ENCODE data around the gene HPCA. TPM values are rescaled to one million over a fixed set of nuclear protein-coding genes. Genes with fewer than 3 reads are reported as not detected.

The HPCA gene
- total RNA-seq, 2 experiments from 2014 or later = not detected

DNA sequence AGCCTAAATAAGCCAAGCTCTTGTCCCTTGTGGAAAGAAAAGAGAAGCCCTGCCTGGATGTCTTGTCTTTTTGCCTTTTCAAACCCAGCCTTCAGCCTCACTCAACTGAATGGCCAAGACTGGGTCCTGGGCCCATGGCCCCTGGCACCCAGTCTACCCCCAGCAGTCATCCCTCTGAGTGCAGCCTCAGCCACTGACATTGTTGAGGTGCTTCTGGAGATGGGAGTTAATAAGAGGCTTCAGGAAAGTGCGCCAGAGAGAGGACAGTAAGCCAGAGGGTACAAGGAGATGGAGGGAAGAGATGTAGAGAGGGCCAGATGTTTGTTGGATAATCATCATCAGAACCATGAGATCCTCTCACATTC is 22.4 kb upstream of the HPCA start:
- Mint-ChIP-seq H3K4me3 (no peak overlapping the region), H3K4me1 (ENCODE audit: low read depth) (no peaks in the 10 kb centered on the region), H3K27ac (no peak overlapping the region), H3K36me3 (ENCODE audit: low read depth) (peaks cover 37% of the 10 kb centered on the region), H3K9me3 (no peaks in the 10 kb centered on the region), H3K27me3 (peaks cover 6% of the 10 kb centered on the region)
- POLR2A ChIA-PET = no interaction called here
- CTCF ChIA-PET = no interaction called here
- Histone ChIP-seq H3K4me1 (ENCODE audit: insufficient read depth, low read length) (no peaks in the 10 kb centered on the region), H3K9me3 (ENCODE audit: control insufficient read depth in 1 of 2, insufficient read depth in 1 of 2, low read length in 2 of 2) (no peaks in the 10 kb centered on the region), H3K27me3 (ENCODE audit: control insufficient read depth in 1 of 2, insufficient read depth in 2 of 2, low read length in 2 of 2) (no peaks in the 10 kb centered on the region), H3K27ac (ENCODE audit: low read depth in 1 of 2, low read length in 2 of 2) (no peak overlapping the region), H3K4me3 (ENCODE audit: low read length) (no peak overlapping the region), H3K36me3 (ENCODE audit: insufficient read depth, low read length) (peaks cover 19% of the 10 kb centered on the region)
- intact Hi-C loops (cut with DNase I, micrococcal nuclease) = no loop called here
- TF ChIP-seq, protein P1, sequence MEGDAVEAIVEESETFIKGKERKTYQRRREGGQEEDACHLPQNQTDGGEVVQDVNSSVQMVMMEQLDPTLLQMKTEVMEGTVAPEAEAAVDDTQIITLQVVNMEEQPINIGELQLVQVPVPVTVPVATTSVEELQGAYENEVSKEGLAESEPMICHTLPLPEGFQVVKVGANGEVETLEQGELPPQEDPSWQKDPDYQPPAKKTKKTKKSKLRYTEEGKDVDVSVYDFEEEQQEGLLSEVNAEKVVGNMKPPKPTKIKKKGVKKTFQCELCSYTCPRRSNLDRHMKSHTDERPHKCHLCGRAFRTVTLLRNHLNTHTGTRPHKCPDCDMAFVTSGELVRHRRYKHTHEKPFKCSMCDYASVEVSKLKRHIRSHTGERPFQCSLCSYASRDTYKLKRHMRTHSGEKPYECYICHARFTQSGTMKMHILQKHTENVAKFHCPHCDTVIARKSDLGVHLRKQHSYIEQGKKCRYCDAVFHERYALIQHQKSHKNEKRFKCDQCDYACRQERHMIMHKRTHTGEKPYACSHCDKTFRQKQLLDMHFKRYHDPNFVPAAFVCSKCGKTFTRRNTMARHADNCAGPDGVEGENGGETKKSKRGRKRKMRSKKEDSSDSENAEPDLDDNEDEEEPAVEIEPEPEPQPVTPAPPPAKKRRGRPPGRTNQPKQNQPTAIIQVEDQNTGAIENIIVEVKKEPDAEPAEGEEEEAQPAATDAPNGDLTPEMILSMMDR (IDR thresholded peaks at IDR 0.05) = no peak
- ATAC-seq (ENCODE audit: poor library complexity) (no peak), DNase-seq (no peak)

DNA sequence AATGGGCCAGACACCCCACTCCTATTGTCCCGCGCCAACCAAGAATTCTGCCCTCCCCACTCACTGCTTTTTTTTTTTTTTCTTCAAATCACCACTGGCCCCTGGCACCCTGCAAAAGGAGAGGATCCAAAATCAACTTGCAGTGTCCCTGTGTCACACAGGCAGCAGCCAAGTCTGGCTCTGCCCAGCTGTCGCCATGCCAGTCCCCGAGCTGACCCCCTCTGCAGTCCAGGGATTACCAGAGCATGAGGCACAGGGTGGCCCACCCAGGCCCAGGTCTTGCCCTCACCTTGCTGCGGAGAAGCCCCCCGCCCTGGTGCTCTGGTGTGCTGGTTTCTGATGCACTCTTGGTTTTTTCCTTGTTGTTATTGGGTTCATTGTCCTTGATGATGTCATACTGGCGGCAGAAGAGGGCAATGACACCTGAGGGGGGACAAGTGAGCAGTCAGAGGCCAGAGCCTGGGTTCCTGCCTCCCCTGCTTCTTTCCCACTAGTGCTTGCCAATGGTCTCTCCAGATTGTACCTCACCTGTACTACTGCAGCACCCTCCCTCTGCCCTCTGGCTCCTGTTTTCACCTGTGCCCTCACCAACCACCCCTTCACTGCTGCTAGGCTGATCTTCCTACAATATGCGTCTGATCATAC is 21.8 kb upstream of the HPCA start:
- Mint-ChIP-seq H3K36me3 (ENCODE audit: low read depth) (peaks cover 33% of the 10 kb centered on the region), H3K27me3 (peaks cover 12% of the 10 kb centered on the region), H3K4me1 (ENCODE audit: low read depth) (peaks cover under 1% of the 10 kb centered on the region), H3K27ac (no peak overlapping the region), H3K4me3 (no peak overlapping the region), H3K9me3 (no peaks in the 10 kb centered on the region)
- ChIA-PET CTCF (no interaction called here), POLR2A (no interaction called here)
- no peaks in the 10 kb centered on the region for H3K4me1 ChIP-seq (ENCODE audit: insufficient read depth, low read length)
- peaks cover 0 to 3% of the 10 kb centered on the region in 2 experiments for H3K27me3 ChIP-seq (ENCODE audit: control insufficient read depth in 1 of 2, insufficient read depth in 2 of 2, low read length in 2 of 2)
- peaks cover 14% of the 10 kb centered on the region for H3K36me3 ChIP-seq (ENCODE audit: insufficient read depth, low read length)
- no peak overlapping the region for H3K4me3 ChIP-seq (ENCODE audit: low read length)
- DNase-seq = no peak
- ATAC-seq (ENCODE audit: poor library complexity) = no peak
- H3K27ac ChIP-seq (ENCODE audit: low read depth in 1 of 2, low read length in 2 of 2) = no peak overlapping the region
- no peaks in the 10 kb centered on the region for H3K9me3 ChIP-seq (ENCODE audit: control insufficient read depth in 1 of 2, insufficient read depth in 1 of 2, low read length in 2 of 2)
- TF ChIP-seq, protein P1 (IDR thresholded peaks at IDR 0.05) = no peak
- intact Hi-C loops (cut with DNase I, micrococcal nuclease) = no loop called here

DNA sequence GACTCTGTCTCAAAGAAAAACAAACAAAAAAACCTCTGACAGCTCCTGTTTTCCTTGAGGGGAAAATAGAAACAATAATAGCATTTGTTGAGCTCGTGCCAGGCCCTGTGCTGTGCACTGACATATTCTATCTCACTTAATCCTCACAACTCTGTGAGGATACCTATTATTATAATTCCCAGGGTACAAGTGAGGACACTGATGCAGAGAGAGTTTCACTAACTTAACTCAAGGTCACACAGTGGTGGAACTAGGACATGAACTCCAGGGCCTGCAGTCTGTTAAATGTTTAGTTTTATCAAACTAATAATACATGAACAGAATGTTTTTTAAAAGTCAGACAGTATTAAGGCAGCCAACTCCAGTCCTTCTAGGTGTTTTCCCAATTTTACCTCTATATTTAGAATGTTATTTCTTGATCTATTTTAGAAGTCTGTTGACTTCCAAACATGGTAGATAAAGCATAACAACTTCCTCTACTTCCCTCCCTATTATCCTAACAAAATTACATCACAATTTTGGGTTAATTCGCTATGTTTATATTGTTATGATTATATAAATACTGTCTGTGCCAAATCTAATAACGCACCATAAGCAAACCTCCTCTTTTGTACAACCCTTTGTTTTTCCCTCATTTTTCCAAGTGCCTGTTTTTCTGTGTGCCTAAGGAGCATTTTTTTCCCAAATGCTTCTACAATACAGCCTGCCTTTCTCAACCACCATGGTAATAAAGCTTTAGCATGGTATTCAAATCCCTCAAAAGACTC is 20.5 kb upstream of the HPCA start:
- ATAC-seq (ENCODE audit: poor library complexity) (no peak), DNase-seq (no peak)
- Mint-ChIP-seq H3K4me1 (ENCODE audit: low read depth) (peaks cover 9% of the 10 kb centered on the region), H3K36me3 (ENCODE audit: low read depth) (peaks cover 29% of the 10 kb centered on the region), H3K27me3 (peaks cover 22% of the 10 kb centered on the region), H3K27ac (no peak overlapping the region), H3K9me3 (no peaks in the 10 kb centered on the region), H3K4me3 (no peak overlapping the region)
- Histone ChIP-seq H3K9me3 (ENCODE audit: control insufficient read depth in 1 of 2, insufficient read depth in 1 of 2, low read length in 2 of 2) (no peaks in the 10 kb centered on the region), H3K4me3 (ENCODE audit: low read length) (no peak overlapping the region), H3K27ac (ENCODE audit: low read depth in 1 of 2, low read length in 2 of 2) (no peak overlapping the region), H3K4me1 (ENCODE audit: insufficient read depth, low read length) (peaks cover 5% of the 10 kb centered on the region), H3K36me3 (ENCODE audit: insufficient read depth, low read length) (peaks cover 10% of the 10 kb centered on the region), H3K27me3 (ENCODE audit: control insufficient read depth in 1 of 2, insufficient read depth in 2 of 2, low read length in 2 of 2) (peaks cover 8 to 12% of the 10 kb centered on the region in 2 experiments)
- CTCF ChIA-PET = no interaction called here
- TF ChIP-seq, protein P1 (IDR thresholded peaks at IDR 0.05) = no peak
- intact Hi-C loops (cut with DNase I, micrococcal nuclease) = no loop called here
- POLR2A ChIA-PET = no interaction called here
